ENCODE results near the gene ANO9.

GRCh38 chr11:390175-390574 lies 51.6 kb downstream of the ANO9 start:
- TF ChIP-seq CTCF (IDR thresholded peaks at IDR 0.05) = no peak
- TF ChIP-seq EP300 (IDR thresholded peaks at IDR 0.05) = no peak

Measured in upper lobe of left lung (tissue), 4 donors.